SU-DHL-6 (cell line): ENCODE data around the gene NLGN1.

ENCODE experiments used
- H2AFZ ChIP-seq: fragments of 200-600 bp; sonication (generic); 2 replicates; pipeline ENCODE4 v1.6.1; 2014; ENCODE audit warnings: low read depth, mild to moderate bottlenecking, moderate library complexity, mixed read lengths, antibody characterized with exemption, low read length; ENCODE audit not compliant: severe bottlenecking
- H3F3A ChIP-seq: fragments of 200-600 bp; shearing (Covaris generic); 2 replicates; pipeline ENCODE4 v1.6.0; 2016; ENCODE audit warnings: antibody characterized with exemption, mild to moderate bottlenecking; ENCODE audit not compliant: insufficient read depth
- H3K27ac ChIP-seq: fragments of 200-600 bp; sonication (generic); 2 replicates; pipeline ENCODE4 v1.5.1; 2016; ENCODE audit warnings: low read depth, mild to moderate bottlenecking, low read length, moderate library complexity, mixed read lengths
- H3K27me3 ChIP-seq: fragments of 200-600 bp; sonication (generic), shearing (Covaris generic); 2 replicates; pipeline ENCODE4 v1.6.0; 2014; ENCODE audit warnings: mild to moderate bottlenecking, low read length
- H3K36me3 ChIP-seq: fragments of 200-600 bp; sonication (generic); 2 replicates; pipeline ENCODE4 v1.6.1; 2014; ENCODE audit warnings: mild to moderate bottlenecking, low read length, mixed read lengths
- H3K4me2 ChIP-seq: fragments of 300-600, 200-600 bp; shearing (Covaris generic), sonication (generic); 2 replicates; pipeline ENCODE4 v1.6.0; 2014; ENCODE audit warnings: low read length, low read depth, mild to moderate bottlenecking; ENCODE audit not compliant: poor library complexity, severe bottlenecking
- H3K4me3 ChIP-seq: fragments of 200-600 bp; sonication (generic); 2 replicates; pipeline ENCODE4 v1.5.1; 2014; ENCODE audit warnings: antibody characterized with exemption, low read length, mild to moderate bottlenecking, mixed read lengths; ENCODE audit not compliant: insufficient read depth, poor library complexity, severe bottlenecking
- H3K79me2 ChIP-seq: fragments of 200-600 bp; sonication (generic); 2 replicates; pipeline ENCODE4 v1.6.1; 2014; ENCODE audit warnings: mild to moderate bottlenecking, low read length, moderate library complexity; ENCODE audit not compliant: insufficient read depth
- H3K9ac ChIP-seq: fragments of 200-600 bp; sonication (generic); 2 replicates; pipeline ENCODE4 v1.7.0; 2014; ENCODE audit warnings: mild to moderate bottlenecking, low read length
- H3K9me2 ChIP-seq: fragments of 200-600 bp; sonication (generic); replicated peaks from 2 replicates; pipeline ENCODE4 v1.6.1; 2014; ENCODE audit warnings: low read length; ENCODE audit not compliant: insufficient read depth
- H3K9me3 ChIP-seq: fragments of 200-600 bp; sonication (generic); 2 replicates; pipeline ENCODE4 v1.6.1; 2014; ENCODE audit warnings: low read length, mixed read lengths; ENCODE audit not compliant: insufficient read depth
- H4K20me1 ChIP-seq: fragments of 200-600 bp; sonication (generic); 2 replicates; pipeline ENCODE4 v1.6.1; 2014; ENCODE audit warnings: low read depth, mild to moderate bottlenecking, antibody characterized with exemption, low read length, moderate library complexity, mixed read lengths
- CTCF ChIP-seq: fragments of 200-600 bp; sonication (generic); IDR thresholded peaks from one replicate; pipeline ENCODE4 v1.5.1; 2017; ENCODE audit warnings: antibody characterized with exemption, mild to moderate bottlenecking, low read length, moderate library complexity; ENCODE audit not compliant: insufficient read depth, poor library complexity, severe bottlenecking
- EZH2phosphoT487 ChIP-seq: fragments of 200-600 bp; sonication (generic), shearing (Covaris generic); conservative IDR thresholded peaks from 2 replicates; pipeline ENCODE4 v1.6.1; 2018; ENCODE audit warnings: mild to moderate bottlenecking, antibody characterized with exemption, low read length, moderate library complexity, mixed read lengths

The NLGN1 gene

GRCh38 chr3:173819368-173819767, 421.8 kb downstream of the NLGN1 start:
- TF ChIP-seq EZH2phosphoT487 (no peak), CTCF (no peak)
- Histone ChIP-seq H3K9ac (no peak overlapping the region), H3K9me3 (no peaks in the 10 kb centered on the region), H3F3A (no peaks in the 10 kb centered on the region), H3K36me3 (no peaks in the 10 kb centered on the region), H3K79me2 (no peaks in the 10 kb centered on the region), H2AFZ (no peak overlapping the region), H3K27ac (no peak overlapping the region), H3K27me3 (no peaks in the 10 kb centered on the region), H4K20me1 (no peaks in the 10 kb centered on the region), H3K4me2 (no peak overlapping the region), H3K9me2 (no peaks in the 10 kb centered on the region), H3K4me3 (no peak overlapping the region)

- Histone ChIP-seq H3K79me2 (no peaks in the 10 kb centered on the region), H3K9me3 (no peaks in the 10 kb centered on the region), H4K20me1 (no peaks in the 10 kb centered on the region), H2AFZ (no peak overlapping the region), H3K27me3 (no peaks in the 10 kb centered on the region), H3K36me3 (no peaks in the 10 kb centered on the region), H3F3A (no peaks in the 10 kb centered on the region), H3K9me2 (no peaks in the 10 kb centered on the region), H3K4me3 (no peak overlapping the region), H3K4me2 (no peak overlapping the region), H3K27ac (no peak overlapping the region), H3K9ac (no peak overlapping the region)
- TF ChIP-seq CTCF (no peak), EZH2phosphoT487 (no peak)
Observed at GRCh38 chr3:173823911-173824460, 426.4 kb downstream of the NLGN1 start.

- no peak for TF ChIP-seq CTCF
- TF ChIP-seq EZH2phosphoT487 = no peak
- Histone ChIP-seq H3K9me2 (no peaks in the 10 kb centered on the region), H3F3A (no peaks in the 10 kb centered on the region), H3K27me3 (no peaks in the 10 kb centered on the region), H3K79me2 (no peaks in the 10 kb centered on the region), H3K9ac (no peak overlapping the region), H3K27ac (no peak overlapping the region), H3K36me3 (no peaks in the 10 kb centered on the region), H4K20me1 (no peaks in the 10 kb centered on the region), H3K9me3 (no peaks in the 10 kb centered on the region), H3K4me3 (no peak overlapping the region), H2AFZ (no peak overlapping the region), H3K4me2 (no peak overlapping the region)
Observed at GRCh38 chr3:173825730-173826129, 428.2 kb downstream of the NLGN1 start.

- Histone ChIP-seq H3K9ac (no peak overlapping the region), H3F3A (no peaks in the 10 kb centered on the region), H2AFZ (no peak overlapping the region), H3K9me3 (no peaks in the 10 kb centered on the region), H3K36me3 (no peaks in the 10 kb centered on the region), H3K4me3 (no peak overlapping the region), H3K79me2 (no peaks in the 10 kb centered on the region), H3K4me2 (no peak overlapping the region), H3K27me3 (no peaks in the 10 kb centered on the region), H3K9me2 (no peaks in the 10 kb centered on the region), H3K27ac (no peak overlapping the region), H4K20me1 (no peaks in the 10 kb centered on the region)
- no peak for TF ChIP-seq EZH2phosphoT487
- TF ChIP-seq CTCF = no peak
Observed at GRCh38 chr3:173826416-173826815, 428.9 kb downstream of the NLGN1 start.
